Sigmoid colon (tissue), 7 donors: ENCODE results near the gene KIAA0930. TPM values are rescaled to one million over a fixed set of nuclear protein-coding genes. Genes with fewer than 3 reads are reported as not detected.

Experiments
- DNase-seq: peaks from one replicate; pipeline ENCODE4 v3.0.0-alpha.2; 2019
- H3K27ac ChIP-seq, 4 donors: fragments of 200-600 bp; sonication (generic); one replicate each; pipeline ENCODE4 v1.5.1; 2016 to 2019; ENCODE audit warnings: mild to moderate bottlenecking in 1 of 4
- H3K27me3 ChIP-seq, 3 donors: fragments of 200-600 bp; sonication (generic); one replicate each; pipeline ENCODE4 v1.5.1; 2019; ENCODE audit warnings: mild to moderate bottlenecking in 1 of 3
- H3K36me3 ChIP-seq, 4 donors: fragments of 200-600 bp; sonication (generic); one replicate each; pipeline ENCODE4 v1.5.1; 2016 to 2019
- H3K4me1 ChIP-seq, 4 donors: fragments of 200-600 bp; sonication (generic); one replicate each; pipeline ENCODE4 v1.5.1; 2017 to 2019
- H3K4me3 ChIP-seq, 4 donors: fragments of 200-600 bp; sonication (generic); one replicate each; pipeline ENCODE4 v1.5.1; 2017 to 2019; ENCODE audit warnings: mild to moderate bottlenecking in 2 of 4, moderate library complexity in 1 of 4
- H3K9me3 ChIP-seq, 4 donors: fragments of 200-600 bp in 3 of 4; sonication (generic) in 3 of 4; one replicate each; pipeline versions ENCODE4 v1.5.1 to v1.6.1; 2013 to 2019
- CTCF ChIP-seq, 4 experiments: fragments of 450-650 bp in 3 of 4; fragments of 200-600 bp in 1 of 4; IDR thresholded peaks; one replicate each; pipeline ENCODE4 v1.5.1; 2016 to 2019; ENCODE audit warnings: antibody characterized with exemption in 4 of 4, mild to moderate bottlenecking in 3 of 4, moderate library complexity in 2 of 4
- EP300 ChIP-seq, 4 donors: sonication (generic); formaldehyde crosslinking; IDR thresholded peaks; one replicate each; pipeline ENCODE4 v1.6.1; 2017; ENCODE audit warnings: antibody characterized with exemption in 4 of 4
- POLR2A ChIP-seq, 2 donors: fragments of 450-650 bp; IDR thresholded peaks; one replicate each; pipeline ENCODE4 v1.6.1; 2016; ENCODE audit warnings: antibody characterized with exemption in 2 of 2, mild to moderate bottlenecking in 2 of 2, moderate library complexity in 2 of 2
- POLR2AphosphoS5 ChIP-seq, 4 donors: sonication (generic); formaldehyde crosslinking; IDR thresholded peaks; one replicate each; pipeline ENCODE4 v1.6.1; 2017; ENCODE audit warnings: antibody characterized with exemption in 4 of 4
- WGBS, 2 donors: extraction: QIAGEN DNeasy Blood & Tissue Kit; methylation state at CpG; one replicate each; pipeline ENCODE4 v1.1.7; 2013; 5-methylcytosine and 5-hydroxymethylcytosine counted together
- intact Hi-C: fragments of 100-400 bp; cut with DNase I; formaldehyde crosslinking; loops from one replicate; pipeline ENCODE4 v1.15.1; 2023
- polyA plus RNA-seq, 3 donors: library from polyadenylated mRNA; stranded (reverse); fragments of 200-250 nt; gene quantifications; one replicate each; pipeline ENCODE4 v1.2.3, GENCODE V29; 2013
- total RNA-seq, 4 donors: library from RNA; depleted of rRNA; stranded (reverse); fragments of >200 nt; gene quantifications; one replicate each; pipeline ENCODE4 v1.1.0, GENCODE V29; 2016
- donor health status: healthy with polysubstance abuse.
- donor health status: Bipolar disorder and iron deficiency.
- donor health status: healthy.

Gene KIAA0930
- total and polyA plus RNA-seq, 7 donors = 14.4 to 56.5 (median 26.8) TPM

- Histone ChIP-seq H3K4me3 (no peak overlapping the region), H3K36me3 (no peaks in the 10 kb centered on the region), H3K4me1 (peaks cover 0 to 39% (median 24%) of the 10 kb centered on the region in 4 donors), H3K27me3 (no peaks in the 10 kb centered on the region), H3K9me3 (no peaks in the 10 kb centered on the region), H3K27ac (no peak overlapping the region)
- DNase-seq = no peak
- 78 to 80% methylated on average over 11 of the region's 11 CpGs for WGBS, 2 donors
- TF ChIP-seq POLR2AphosphoS5 (IDR thresholded peaks at IDR 0.05) = no peak
- no peak for TF ChIP-seq EP300 (IDR thresholded peaks at IDR 0.05)
- TF ChIP-seq CTCF (IDR thresholded peaks at IDR 0.05) = no peak
- no peak for TF ChIP-seq POLR2A (IDR thresholded peaks at IDR 0.05)
- intact Hi-C loops = no loop called here
Observed at GRCh38 chr22:45224331-45224730, 16.4 kb downstream of the KIAA0930 start.

GRCh38 chr22:45223304-45224117 lies 17.2 kb downstream of the KIAA0930 start:
- peaks cover 0 to 39% (median 24%) of the 10 kb centered on the region in 4 donors for H3K4me1 ChIP-seq

GRCh38 chr22:45221201-45221600 lies 19.5 kb downstream of the KIAA0930 start:
- intact Hi-C loops = no loop called here
- no peaks in the 10 kb centered on the region for H3K9me3 ChIP-seq
- peaks cover 0 to 31% (median 20%) of the 10 kb centered on the region in 4 donors for H3K4me1 ChIP-seq
- H3K27me3 ChIP-seq = no peaks in the 10 kb centered on the region
- no peak overlapping the region for H3K4me3 ChIP-seq
- H3K36me3 ChIP-seq = no peaks in the 10 kb centered on the region
- 66 to 77% methylated on average over 5 of the region's 5 CpGs for whole genome bisulfite sequencing, 2 donors
- no peak for DNase-seq
- H3K27ac ChIP-seq = no peak overlapping the region
- no peak for TF ChIP-seq POLR2A (IDR thresholded peaks at IDR 0.05)
- TF ChIP-seq CTCF (IDR thresholded peaks at IDR 0.05) = no peak
- TF ChIP-seq EP300 (IDR thresholded peaks at IDR 0.05) = no peak

More at GRCh38 chr22:45223304-45224117, 17.2 kb downstream of the KIAA0930 start:
- Histone ChIP-seq H3K9me3 (no peaks in the 10 kb centered on the region), H3K36me3 (no peaks in the 10 kb centered on the region), H3K4me3 (no peak overlapping the region), H3K27ac (no peak overlapping the region), H3K27me3 (no peaks in the 10 kb centered on the region)
- intact Hi-C loops = no loop called here
- TF ChIP-seq EP300 (IDR thresholded peaks at IDR 0.05) (no peak), POLR2A (IDR thresholded peaks at IDR 0.05) (no peak), CTCF (IDR thresholded peaks at IDR 0.05) (no peak), POLR2AphosphoS5 (IDR thresholded peaks at IDR 0.05) (no peak)
- whole genome bisulfite sequencing, 2 donors = 60 to 73% methylated on average over 5 of the region's 5 CpGs
- DNase-seq = no peak

- Histone ChIP-seq H3K4me1 (peaks cover 0 to 16% (median 12%) of the 10 kb centered on the region in 4 donors), H3K36me3 (no peaks in the 10 kb centered on the region), H3K4me3 (no peak overlapping the region), H3K27me3 (no peaks in the 10 kb centered on the region), H3K9me3 (no peaks in the 10 kb centered on the region), H3K27ac (no peak overlapping the region)
- TF ChIP-seq EP300 (IDR thresholded peaks at IDR 0.05) (no peak), CTCF (IDR thresholded peaks at IDR 0.05) (no peak), POLR2AphosphoS5 (IDR thresholded peaks at IDR 0.05) (no peak), POLR2A (IDR thresholded peaks at IDR 0.05) (no peak)
- WGBS, 2 donors = 77 to 83% methylated on average over 9 of the region's 9 CpGs
- DNase-seq = no peak
- intact Hi-C loops = no loop called here
Observed at GRCh38 chr22:45218976-45219375, 21.7 kb downstream of the KIAA0930 start.
